Thyroid gland (tissue), 4 donors: ENCODE results near the gene HSPA2. TPM values are rescaled to one million over a fixed set of nuclear protein-coding genes. Genes with fewer than 3 reads are reported as not detected.
A peak's percentile ranks its signal among the peaks of the same experiment; 100 is the strongest.

Source experiments
- DNase-seq, 2 donors: peaks; one replicate each; pipeline ENCODE4 v3.0.0-alpha.2; 2019
- H3K27ac ChIP-seq, 3 donors: fragments of 200-600 bp; sonication (generic); 1 replicate in 2 of 3; 2 replicates in 1 of 3; pipeline ENCODE4 v1.5.1; 2016 to 2019; ENCODE audit warnings: mild to moderate bottlenecking in 1 of 3, moderate library complexity in 1 of 3
- H3K27me3 ChIP-seq: fragments of 200-600 bp; sonication (generic); one replicate; pipeline ENCODE4 v1.5.1; 2019
- H3K36me3 ChIP-seq, 2 donors: fragments of 200-600 bp; sonication (generic); one replicate each; pipeline ENCODE4 v1.5.1; 2016 to 2019
- H3K4me1 ChIP-seq, 2 donors: fragments of 200-600 bp; sonication (generic); one replicate each; pipeline ENCODE4 v1.5.1; 2017 to 2019
- H3K4me3 ChIP-seq, 3 donors: fragments of 200-600 bp; sonication (generic); replicated peaks in 1 of 3; 1 replicate in 2 of 3; 2 replicates in 1 of 3; pipeline ENCODE4 v1.5.1; 2016; ENCODE audit warnings: mild to moderate bottlenecking in 1 of 3
- H3K9me3 ChIP-seq: fragments of 200-600 bp; sonication (generic); one replicate; pipeline ENCODE4 v1.5.1; 2017
- CTCF ChIP-seq, 6 experiments: fragments of 200-600 bp in 3 of 6; fragments of 450-650 bp in 3 of 6; sonication (generic) in 3 of 6; IDR thresholded peaks; one replicate each; pipeline ENCODE4 v1.5.1; 2016 to 2019; ENCODE audit warnings: antibody characterized with exemption in 6 of 6, mild to moderate bottlenecking in 2 of 6, inconsistent platforms in 1 of 6, moderate library complexity in 1 of 6
- POLR2A ChIP-seq, 2 donors: fragments of 450-650 bp; IDR thresholded peaks; one replicate each; pipeline ENCODE4 v1.6.1; 2017; ENCODE audit warnings: antibody characterized with exemption in 2 of 2, mild to moderate bottlenecking in 2 of 2, moderate library complexity in 1 of 2
- WGBS, 2 donors: methylation state at CpG; one replicate each; pipeline ENCODE4 v1.1.5; 2017; 5-methylcytosine and 5-hydroxymethylcytosine counted together
- intact Hi-C: fragments of 100-400 bp; cut with DNase I; formaldehyde crosslinking; loops from one replicate; pipeline ENCODE4 v1.15.1; 2023
- total RNA-seq, 4 donors: library from RNA; depleted of rRNA; stranded (reverse); fragments of >200 nt; gene quantifications; one replicate each; pipeline ENCODE4 v1.2.3, GENCODE V29; 2016

HSPA2 gene
- total RNA-seq, 4 donors from 2014 or later = 6.0 to 11.0 (median 8.4) TPM

GRCh38 chr14:64503434-64504309, 36.9 kb upstream of the HSPA2 start, which contains the start of gene ZBTB25:
ZBTB25 (minus strand) TSS chr14:64503838; CDS start chr14:64490533, 13,305 bp downstream.
- peak; percentile 92 for DNase-seq
- TF ChIP-seq POLR2A (IDR thresholded peaks at IDR 0.05) (peak; percentile 36 to 97), CTCF (IDR thresholded peaks at IDR 0.05) (no peak)
- no peaks in the 10 kb centered on the region for H3K9me3 ChIP-seq
- H3K4me3 ChIP-seq = peak within 1 kb of the TSS; percentile 66 to 89 (median 79)
- H3K27ac ChIP-seq = peak within 1 kb of the TSS; percentile 99 to 100 (median 99)
- H3K27me3 ChIP-seq = no peaks in the 10 kb centered on the region
- 0 to 2% methylated on average over 11 of the region's 87 CpGs for WGBS, 2 donors
- intact Hi-C loops = no loop called here
- H3K36me3 ChIP-seq = no peaks in the 10 kb centered on the region
- H3K4me1 ChIP-seq = peaks cover 54 to 63% of the 10 kb centered on the region in 2 donors

GRCh38 chr14:64504310-64504896, 36.1 kb upstream of the HSPA2 start, which contains the start of gene ZBTB1:
ZBTB1 (plus strand) TSS chr14:64504770; CDS start chr14:64521505, 16,735 bp downstream.
- Histone ChIP-seq H3K9me3 (no peaks in the 10 kb centered on the region), H3K27ac (peak within 1 kb of the TSS; percentile 99 to 100 (median 99)), H3K4me1 (peaks cover 51 to 65% of the 10 kb centered on the region in 2 donors), H3K4me3 (peak within 1 kb of the TSS; percentile 66 to 89 (median 79)), H3K36me3 (no peaks in the 10 kb centered on the region), H3K27me3 (no peaks in the 10 kb centered on the region)
- intact Hi-C loops = no loop called here
- peak; percentile 85 to 86 for DNase-seq
- 0% methylated on average over 1 to 39 of the region's 63 CpGs for WGBS, 2 donors
- TF ChIP-seq CTCF (IDR thresholded peaks at IDR 0.05) (no peak), POLR2A (IDR thresholded peaks at IDR 0.05) (peak; percentile 42 to 89)

GRCh38 chr14:64504897-64505794, 35.4 kb upstream of the HSPA2 start:
- peak; percentile 92 to 94 for DNase-seq
- H3K36me3 ChIP-seq = no peaks in the 10 kb centered on the region
- H3K9me3 ChIP-seq = no peaks in the 10 kb centered on the region
- intact Hi-C loops = no loop called here
- TF ChIP-seq POLR2A (IDR thresholded peaks at IDR 0.05) (peak in 1 of 2 donors; percentile 67), CTCF (IDR thresholded peaks at IDR 0.05) (peak in 1 of 6 experiments; percentile 15)
- peaks cover 45 to 60% of the 10 kb centered on the region in 2 donors for H3K4me1 ChIP-seq
- peak overlapping the region; percentile 66 to 89 (median 79) for H3K4me3 ChIP-seq
- H3K27ac ChIP-seq = peak overlapping the region; percentile 99 to 100 (median 99)
- WGBS, 2 donors = 1% methylated on average over 24 to 51 of the region's 68 CpGs
- no peaks in the 10 kb centered on the region for H3K27me3 ChIP-seq

GRCh38 chr14:64506721-64507120, 33.8 kb upstream of the HSPA2 start:
- H3K9me3 ChIP-seq = no peaks in the 10 kb centered on the region
- no peaks in the 10 kb centered on the region for H3K27me3 ChIP-seq
- H3K4me1 ChIP-seq = peaks cover 47 to 61% of the 10 kb centered on the region in 2 donors
- 32 to 33% methylated on average over 3 of the region's 3 CpGs for WGBS, 2 donors
- H3K27ac ChIP-seq = peak overlapping the region; percentile 4 to 100 (median 99)
- no peaks in the 10 kb centered on the region for H3K36me3 ChIP-seq
- intact Hi-C loops = no loop called here
- H3K4me3 ChIP-seq = no peak overlapping the region
- TF ChIP-seq POLR2A (IDR thresholded peaks at IDR 0.05) = no peak
- TF ChIP-seq CTCF (IDR thresholded peaks at IDR 0.05) = no peak
- no peak for DNase-seq
